CD4-positive, alpha-beta T cell treated with Interleukin-15 for 1 hour (primary cell): Measurements from ENCODE around the gene UBE2I.

ENCODE experiments used
- DNase-seq: peaks from one replicate; pipeline ENCODE4 v3.0.0-alpha.2; 2020

Gene UBE2I

DNA sequence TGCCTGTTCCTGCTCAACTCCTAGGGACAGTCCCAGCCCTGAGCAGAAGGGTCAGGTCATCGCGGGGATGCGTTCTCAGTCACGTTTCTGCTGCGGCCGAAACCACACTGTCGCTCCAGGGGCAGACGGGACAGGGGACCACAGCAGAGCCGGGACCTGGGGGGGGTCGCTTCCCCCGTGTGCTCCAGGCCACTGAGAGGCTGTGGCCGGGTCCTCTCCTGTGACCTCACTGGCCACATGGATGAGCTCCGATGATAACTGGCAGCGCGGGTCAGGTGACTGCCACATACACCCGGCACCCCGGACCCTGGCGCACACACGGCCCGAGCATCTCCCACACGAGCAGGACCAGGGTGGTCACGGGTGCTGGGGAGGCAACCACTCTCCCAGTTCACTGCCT lies 55.1 kb downstream of the UBE2I start:
- DNase-seq = no peak

DNA sequence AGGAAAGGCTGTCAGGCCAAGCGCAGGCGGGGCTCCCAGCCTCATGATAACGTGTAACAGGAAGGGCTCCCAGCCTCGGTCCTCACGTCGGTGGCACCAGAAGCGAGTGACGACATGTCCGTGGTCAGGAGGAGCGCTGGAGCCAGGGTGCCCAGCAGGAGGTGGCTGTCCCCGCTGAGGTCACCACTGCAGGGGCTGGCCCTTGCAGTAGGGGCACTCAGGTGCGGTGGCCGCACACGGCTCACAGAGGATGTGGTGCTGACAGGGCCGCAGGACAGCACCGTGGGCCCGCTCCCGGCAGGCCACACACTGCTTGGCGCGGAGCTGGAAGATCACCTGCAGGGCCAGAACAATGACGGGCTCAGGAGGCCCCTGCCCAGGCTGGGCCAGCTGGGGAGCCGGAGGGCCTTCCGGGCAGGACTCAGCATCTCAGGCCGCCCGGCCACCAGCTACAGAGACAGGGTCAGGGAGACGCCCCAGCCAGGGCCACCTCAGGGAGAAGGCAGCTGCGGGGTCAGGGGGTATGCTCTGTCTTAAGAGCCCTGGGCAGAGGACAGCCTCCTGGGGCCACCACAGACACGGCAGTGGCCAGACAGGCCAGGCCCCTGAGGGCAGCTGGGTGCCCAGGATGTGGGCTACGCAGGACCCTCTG lies 56.8 kb downstream of the UBE2I start:
- no peak for DNase-seq

DNA sequence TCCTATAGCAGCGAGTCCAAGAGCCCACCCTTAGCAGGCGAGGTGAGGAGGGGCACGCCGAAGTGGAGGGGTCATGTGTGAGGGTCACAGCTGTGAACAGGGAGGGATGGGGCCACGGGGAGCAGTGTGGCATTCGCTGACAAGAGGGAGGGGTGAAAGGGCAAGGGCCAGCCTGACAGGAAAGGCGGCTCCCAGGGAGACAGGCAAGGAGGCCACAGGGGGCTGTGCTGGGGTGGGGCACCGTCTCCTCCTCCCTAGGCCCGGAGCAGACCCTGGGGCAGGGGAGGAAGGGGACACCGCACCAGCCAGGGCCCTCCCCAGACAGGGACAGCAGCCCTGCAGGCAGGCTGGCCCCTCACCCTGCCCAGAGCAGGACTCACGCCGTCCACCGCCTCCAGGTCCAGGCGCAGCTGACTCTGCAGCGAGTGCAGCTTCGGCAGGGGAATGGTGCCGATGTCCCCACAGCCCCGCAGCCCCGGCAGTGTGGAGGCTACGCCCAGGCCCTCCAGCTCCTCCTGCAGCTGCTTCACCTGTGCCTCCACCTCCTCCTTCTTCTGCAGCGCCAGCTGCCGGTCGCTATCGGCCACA lies 57.4 kb downstream of the UBE2I start:
- DNase-seq = no peak

DNA sequence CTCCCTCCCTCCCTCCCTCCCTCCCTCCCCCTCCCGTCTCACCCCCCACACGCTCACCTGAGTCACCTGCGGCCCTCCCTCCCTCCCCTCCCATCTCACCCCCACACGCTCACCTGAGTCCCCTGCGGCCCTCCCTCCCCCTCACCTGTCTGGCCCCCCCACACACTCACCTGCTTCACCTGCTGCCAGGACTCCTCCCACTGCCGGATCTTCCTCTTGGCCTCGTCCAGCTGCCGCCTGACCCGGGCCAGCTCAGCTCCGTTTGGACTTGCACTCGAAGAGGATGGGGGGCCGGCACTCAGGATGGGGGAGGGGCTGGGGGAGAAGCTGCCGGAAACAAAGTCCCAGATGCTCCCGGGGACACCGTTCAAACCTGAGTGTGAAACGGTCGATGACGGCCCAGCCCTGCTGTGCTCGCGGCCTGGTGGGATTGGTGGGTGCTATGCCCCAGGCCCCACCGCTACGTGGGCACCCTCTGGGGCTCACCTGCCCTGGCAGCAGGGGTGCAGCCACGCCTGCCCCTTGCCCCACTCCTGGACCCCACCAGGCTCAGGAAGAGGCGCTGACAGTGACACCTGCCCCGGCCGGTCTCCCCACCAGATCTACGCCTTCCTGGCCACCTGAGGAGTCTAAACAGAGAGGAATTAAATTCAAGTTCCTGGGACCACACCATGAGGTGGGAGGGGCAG lies 58.2 kb downstream of the UBE2I start:
- no peak for DNase-seq

DNA sequence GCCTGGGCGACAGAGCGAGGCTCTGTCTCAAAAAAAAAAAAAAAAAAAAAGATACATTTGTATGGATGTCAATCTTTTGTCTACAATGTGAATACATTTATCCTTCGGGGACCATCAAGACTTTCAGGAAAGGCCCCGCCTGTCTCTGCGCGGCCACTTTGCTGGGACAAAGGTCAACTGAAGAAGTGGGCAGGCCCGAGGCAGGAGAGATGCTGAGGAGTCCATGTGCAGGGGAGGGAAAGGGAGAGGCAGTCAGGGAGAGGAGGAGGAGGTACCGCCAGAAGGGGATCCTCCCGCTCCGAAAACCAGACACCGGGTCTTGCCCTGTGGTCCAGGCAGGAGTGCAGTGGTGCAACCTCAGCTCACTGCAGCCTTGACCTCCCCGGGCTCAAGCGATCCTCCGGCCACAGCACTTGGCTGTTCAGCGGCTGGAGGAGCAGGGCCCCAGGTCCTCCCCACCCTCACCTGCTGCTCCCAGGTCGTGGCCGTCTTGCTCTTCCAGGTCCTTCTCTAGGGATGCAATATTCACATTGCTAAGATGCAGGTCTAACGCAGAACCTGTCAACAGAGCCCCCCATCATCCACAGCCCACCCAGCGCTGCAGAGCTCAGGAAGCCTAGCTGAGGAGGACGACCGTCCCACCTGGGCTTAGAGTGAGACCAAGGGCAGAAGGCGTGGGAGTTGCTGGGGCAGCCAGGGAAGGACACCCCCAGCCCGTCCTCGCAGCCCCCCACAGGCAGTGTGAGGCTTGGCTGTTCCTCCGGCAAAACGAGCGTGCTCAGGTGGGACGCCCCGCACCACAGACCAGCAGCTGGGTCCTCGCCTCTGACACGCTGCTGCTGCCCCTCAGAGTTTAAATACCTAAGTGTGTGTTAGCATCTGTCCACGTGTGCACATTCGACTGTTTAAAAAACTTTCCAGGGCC lies 61.9 kb downstream of the UBE2I start:
- DNase-seq = no peak

- no peak for DNase-seq
Measured at GRCh38 chr16:1372292-1372950, 63.0 kb downstream of the UBE2I start.

DNA sequence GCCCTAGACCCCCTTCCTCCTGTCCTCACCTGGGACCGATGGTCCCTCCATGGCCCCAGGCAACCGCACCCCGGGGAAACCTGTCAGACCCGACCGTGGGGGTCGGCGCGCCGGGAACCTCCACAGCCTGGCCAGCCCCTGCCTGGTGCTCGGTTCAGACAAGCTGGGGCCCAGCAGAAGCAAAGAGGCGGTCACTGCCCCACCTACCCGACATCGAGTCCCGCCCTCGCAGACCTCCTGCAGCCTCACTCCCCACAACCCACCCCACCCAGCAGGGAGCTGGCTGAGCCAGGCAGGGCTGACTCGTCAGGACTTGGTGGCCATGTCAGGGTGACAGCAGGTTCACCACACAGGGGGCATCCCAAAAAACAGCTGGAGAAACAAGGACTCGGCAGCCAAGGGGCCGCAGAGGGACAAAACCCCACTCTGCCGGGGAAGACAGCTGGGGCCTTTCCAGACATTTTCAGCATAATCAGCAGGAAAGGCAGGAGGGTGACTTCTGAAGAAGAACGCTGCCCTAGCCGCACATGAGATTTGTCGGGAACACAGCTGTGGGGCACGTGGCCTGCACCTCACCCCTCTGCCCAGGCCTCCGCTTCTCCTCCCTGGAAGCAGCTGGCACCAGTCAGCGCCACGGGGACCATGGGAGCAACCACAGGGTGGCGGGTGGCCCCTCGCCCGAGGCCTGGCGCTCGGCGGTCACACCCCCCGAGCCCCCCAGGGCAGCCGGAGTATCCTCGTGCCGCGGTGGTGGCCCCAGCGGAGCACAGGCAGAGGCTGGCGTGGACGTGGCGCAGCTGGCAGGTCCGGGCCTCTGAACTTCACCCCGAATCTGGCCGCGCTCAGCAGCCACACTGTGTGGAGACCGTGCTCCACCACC lies 65.2 kb downstream of the UBE2I start:
- no peak for DNase-seq

- no peak for DNase-seq
Measured at GRCh38 chr16:1375298-1375640, 65.8 kb downstream of the UBE2I start.

DNA sequence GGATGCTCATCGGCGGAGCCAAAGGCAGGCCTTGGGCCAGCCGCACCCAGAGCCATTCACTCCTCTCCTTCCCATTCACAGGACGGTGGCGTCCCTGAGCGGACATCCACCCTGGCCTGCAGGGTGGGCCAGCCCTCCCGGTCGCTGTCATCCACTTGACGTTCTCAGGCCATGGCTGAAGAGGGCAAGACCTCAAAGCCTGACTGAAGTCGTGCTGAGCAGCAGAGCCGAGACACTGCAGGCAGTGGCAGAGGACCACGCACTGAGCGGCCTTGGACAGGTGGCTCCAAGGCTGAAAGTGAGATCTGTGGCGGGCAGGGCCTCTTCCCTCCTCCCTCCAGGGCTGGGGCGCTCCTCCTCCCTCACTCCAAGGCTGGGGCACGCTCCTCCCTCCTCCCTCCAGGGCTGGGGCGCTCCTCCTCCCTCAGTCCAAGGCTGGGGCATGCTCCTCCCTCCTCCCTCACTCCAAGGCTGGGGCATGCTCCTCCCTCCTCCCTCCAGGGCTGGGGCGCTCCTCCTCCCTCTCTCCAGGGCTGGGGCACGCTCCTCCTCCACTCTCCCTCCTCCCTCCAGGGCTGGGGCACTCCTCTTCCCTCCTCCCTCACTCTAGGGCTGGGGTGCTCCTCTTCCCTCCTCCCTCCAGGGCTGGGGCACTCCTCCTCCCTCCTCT lies 66.4 kb downstream of the UBE2I start:
- DNase-seq = no peak
